Loucy (cell line): ENCODE results near the gene DBET.
"Not testable (repeated sequence)": the region's sequence is repeated elsewhere in the genome, so short reads cannot be mapped to it uniquely, and the experiment has no call there.

ENCODE experiments used
- EZH2phosphoT487 ChIP-seq: fragments of 200-600 bp; IDR thresholded peaks from 2 replicates; pipeline ENCODE4 v1.6.1; 2018; ENCODE audit warnings: antibody characterized with exemption, mild to moderate bottlenecking, moderate library complexity, borderline replicate concordance
- TF ChIP-seq, protein P1 (sequence below): fragments of 200-600 bp; sonication (generic); conservative IDR thresholded peaks from 2 replicates; pipeline ENCODE4 v1.5.1; 2014; ENCODE audit warnings: mild to moderate bottlenecking, antibody characterized with exemption, low read length

DNA sequence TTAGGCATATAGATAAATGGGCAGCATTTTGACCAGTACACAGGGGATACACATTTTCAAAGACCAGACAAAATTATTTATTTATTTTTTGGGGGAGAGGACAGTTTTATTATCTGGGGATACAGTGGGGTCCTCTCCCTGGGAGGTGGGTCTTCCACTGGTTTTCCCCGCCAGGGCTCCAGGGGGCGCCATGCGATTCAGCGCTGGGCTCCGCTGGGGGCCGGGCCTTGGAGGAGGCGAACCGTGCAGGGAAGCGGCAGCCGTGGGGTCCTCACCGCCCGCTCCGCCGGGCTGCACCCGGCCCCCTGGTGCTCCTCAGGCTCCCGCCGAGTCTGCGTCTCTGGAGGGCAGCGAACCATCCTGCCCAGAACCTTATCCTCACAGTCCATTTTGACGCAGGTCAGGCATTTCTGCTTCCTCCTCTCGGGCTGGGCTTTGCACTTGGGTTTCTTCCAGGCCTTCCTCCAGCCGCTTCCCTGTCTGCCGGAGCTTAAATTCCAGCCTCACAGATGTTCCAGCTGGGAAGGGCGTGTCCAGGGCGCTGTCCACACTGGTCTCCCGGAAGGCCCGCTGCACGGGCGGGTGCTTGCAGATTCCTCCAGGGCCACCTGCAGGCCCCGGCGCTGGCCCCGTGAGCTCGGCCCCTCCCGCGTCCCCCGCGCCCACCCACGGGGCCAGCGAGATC is 26.5 kb upstream of the DBET start:
- TF ChIP-seq, protein P1, sequence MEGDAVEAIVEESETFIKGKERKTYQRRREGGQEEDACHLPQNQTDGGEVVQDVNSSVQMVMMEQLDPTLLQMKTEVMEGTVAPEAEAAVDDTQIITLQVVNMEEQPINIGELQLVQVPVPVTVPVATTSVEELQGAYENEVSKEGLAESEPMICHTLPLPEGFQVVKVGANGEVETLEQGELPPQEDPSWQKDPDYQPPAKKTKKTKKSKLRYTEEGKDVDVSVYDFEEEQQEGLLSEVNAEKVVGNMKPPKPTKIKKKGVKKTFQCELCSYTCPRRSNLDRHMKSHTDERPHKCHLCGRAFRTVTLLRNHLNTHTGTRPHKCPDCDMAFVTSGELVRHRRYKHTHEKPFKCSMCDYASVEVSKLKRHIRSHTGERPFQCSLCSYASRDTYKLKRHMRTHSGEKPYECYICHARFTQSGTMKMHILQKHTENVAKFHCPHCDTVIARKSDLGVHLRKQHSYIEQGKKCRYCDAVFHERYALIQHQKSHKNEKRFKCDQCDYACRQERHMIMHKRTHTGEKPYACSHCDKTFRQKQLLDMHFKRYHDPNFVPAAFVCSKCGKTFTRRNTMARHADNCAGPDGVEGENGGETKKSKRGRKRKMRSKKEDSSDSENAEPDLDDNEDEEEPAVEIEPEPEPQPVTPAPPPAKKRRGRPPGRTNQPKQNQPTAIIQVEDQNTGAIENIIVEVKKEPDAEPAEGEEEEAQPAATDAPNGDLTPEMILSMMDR: not testable (repeated sequence)
- TF ChIP-seq EZH2phosphoT487: not testable (repeated sequence)
